Measurements from ENCODE around the gene PCNX4. TPM values are rescaled to one million over a fixed set of nuclear protein-coding genes. Genes with fewer than 3 reads are reported as not detected.

The PCNX4 gene
- total RNA-seq, 1 donor from 2014 or later = 96.8 TPM

- H3K4me3 ChIP-seq (ENCODE audit: low read depth, low read length) = no peak overlapping the region
- H3K36me3 ChIP-seq (ENCODE audit: control insufficient read depth, insufficient read depth, low read length) = no peaks in the 10 kb centered on the region
- no peak for TF ChIP-seq CTCF (IDR thresholded peaks at IDR 0.05; ENCODE audit: insufficient read depth, low read length, poor library complexity, severe bottlenecking)
- DNase-seq (ENCODE audit: low read depth) = no peak
- no peaks in the 10 kb centered on the region for H3K27me3 ChIP-seq (ENCODE audit: control insufficient read depth, insufficient read depth, low read length)
Observed at GRCh38 chr14:60195179-60195810, 103.6 kb downstream of the PCNX4 start.

- no peaks in the 10 kb centered on the region for H3K36me3 ChIP-seq (ENCODE audit: control insufficient read depth, insufficient read depth, low read length)
- DNase-seq (ENCODE audit: low read depth) = no peak
- no peak for TF ChIP-seq CTCF (IDR thresholded peaks at IDR 0.05; ENCODE audit: insufficient read depth, low read length, poor library complexity, severe bottlenecking)
- H3K27me3 ChIP-seq (ENCODE audit: control insufficient read depth, insufficient read depth, low read length) = no peaks in the 10 kb centered on the region
- no peak overlapping the region for H3K4me3 ChIP-seq (ENCODE audit: low read depth, low read length)
Observed at GRCh38 chr14:60196291-60196690, 104.6 kb downstream of the PCNX4 start.

- no peak for TF ChIP-seq CTCF (IDR thresholded peaks at IDR 0.05; ENCODE audit: insufficient read depth, low read length, poor library complexity, severe bottlenecking)
- H3K36me3 ChIP-seq (ENCODE audit: control insufficient read depth, insufficient read depth, low read length) = no peaks in the 10 kb centered on the region
- H3K27me3 ChIP-seq (ENCODE audit: control insufficient read depth, insufficient read depth, low read length) = no peaks in the 10 kb centered on the region
- H3K4me3 ChIP-seq (ENCODE audit: low read depth, low read length) = no peak overlapping the region
- no peak for DNase-seq (ENCODE audit: low read depth)
Observed at GRCh38 chr14:60197629-60198303, 106.0 kb downstream of the PCNX4 start.

- no peak for TF ChIP-seq CTCF (IDR thresholded peaks at IDR 0.05; ENCODE audit: insufficient read depth, low read length, poor library complexity, severe bottlenecking)
- Histone ChIP-seq H3K4me3 (ENCODE audit: low read depth, low read length) (no peak overlapping the region), H3K27me3 (ENCODE audit: control insufficient read depth, insufficient read depth, low read length) (no peaks in the 10 kb centered on the region), H3K36me3 (ENCODE audit: control insufficient read depth, insufficient read depth, low read length) (no peaks in the 10 kb centered on the region)
- DNase-seq (ENCODE audit: low read depth) = no peak
Observed at GRCh38 chr14:60199321-60199720, 107.6 kb downstream of the PCNX4 start.

- H3K4me3 ChIP-seq (ENCODE audit: low read depth, low read length) = no peak overlapping the region
- no peaks in the 10 kb centered on the region for H3K27me3 ChIP-seq (ENCODE audit: control insufficient read depth, insufficient read depth, low read length)
- no peak for DNase-seq (ENCODE audit: low read depth)
- no peak for TF ChIP-seq CTCF (IDR thresholded peaks at IDR 0.05; ENCODE audit: insufficient read depth, low read length, poor library complexity, severe bottlenecking)
- no peaks in the 10 kb centered on the region for H3K36me3 ChIP-seq (ENCODE audit: control insufficient read depth, insufficient read depth, low read length)
Observed at GRCh38 chr14:60204104-60204842, 112.5 kb downstream of the PCNX4 start.
